Lung (tissue), 12 donors: ENCODE measurements around the gene ZNF362. TPM values are rescaled to one million over a fixed set of nuclear protein-coding genes. Genes with fewer than 3 reads are reported as not detected.

ENCODE experiments used
- ATAC-seq: fragments of 200-7000 bp; cut with Tn5 transposase; one replicate; pipeline ENCODE4 v1.9.1; 2020; ENCODE audit warnings: moderate number of reproducible peaks; ENCODE audit not compliant: insufficient read depth, low FRiP score
- DNase-seq, 3 donors: peaks; one replicate each; pipeline ENCODE4 v3.0.0-alpha.2; 2013 to 2017
- H3K27ac ChIP-seq, 2 donors: one replicate each; pipeline ENCODE4 v1.5.1; 2013; ENCODE audit warnings: mild to moderate bottlenecking in 2 of 2, moderate library complexity in 2 of 2, control low read depth in 1 of 2, inconsistent platforms in 1 of 2, low read depth in 1 of 2, low read length in 1 of 2
- H3K27me3 ChIP-seq, 3 donors: one replicate each; pipeline ENCODE4 v1.5.1; 2013; ENCODE audit warnings: low read length in 2 of 3; ENCODE audit not compliant: control insufficient read depth in 3 of 3, insufficient read depth in 3 of 3
- H3K36me3 ChIP-seq, 4 donors: one replicate each; pipeline ENCODE4 v1.5.1; 2013; ENCODE audit warnings: low read length in 4 of 4, mild to moderate bottlenecking in 1 of 4, moderate library complexity in 1 of 4; ENCODE audit not compliant: control insufficient read depth in 4 of 4, insufficient read depth in 4 of 4
- H3K4me1 ChIP-seq, 5 donors: one replicate each; pipeline ENCODE4 v1.5.1; 2013; ENCODE audit warnings: low read length in 5 of 5, mild to moderate bottlenecking in 2 of 5, moderate library complexity in 1 of 5; ENCODE audit not compliant: control insufficient read depth in 5 of 5, insufficient read depth in 5 of 5
- H3K4me3 ChIP-seq: one replicate; pipeline ENCODE4 v1.5.1; 2013; ENCODE audit warnings: mild to moderate bottlenecking, control low read depth, moderate library complexity
- H3K9ac ChIP-seq, 2 donors: one replicate each; pipeline ENCODE4 v1.5.1; 2013; ENCODE audit warnings: low read length in 2 of 2, control low read depth in 1 of 2; ENCODE audit not compliant: insufficient read depth in 1 of 2
- H3K9me3 ChIP-seq, 4 donors: one replicate each; pipeline ENCODE4 v1.5.1; 2013; ENCODE audit warnings: low read length in 3 of 4, mild to moderate bottlenecking in 1 of 4, moderate library complexity in 1 of 4; ENCODE audit not compliant: control insufficient read depth in 4 of 4, insufficient read depth in 3 of 4
- CTCF ChIP-seq: IDR thresholded peaks from 2 replicates; pipeline ENCODE4 v1.5.1; 2012; ENCODE audit warnings: mild to moderate bottlenecking; ENCODE audit errors: control extremely low read depth, extremely low read depth
- WGBS, 2 donors: extraction: QIAGEN DNeasy Blood & Tissue Kit; methylation state at CpG; one replicate each; pipeline ENCODE4 v1.1.7; 2013; 5-methylcytosine and 5-hydroxymethylcytosine counted together
- polyA plus RNA-seq, 2 donors: library from polyadenylated mRNA; stranded (reverse); fragments of 200-250 nt; gene quantifications; one replicate each; pipeline ENCODE4 v1.2.1, GENCODE V29; 2013
- total RNA-seq, 2 donors: library from RNA; depleted of rRNA in 1 of 2; stranded (reverse); fragments of >200 nt in 1 of 2; gene quantifications; one replicate each; pipeline ENCODE4 v1.2.1, GENCODE V29; 2014 to 2021
- donor health status: control.
- donor health status: control.
- donor health status: Bipolar disorder and iron deficiency.
- donor health status: healthy.
- donor health status: DM: yes; HTN: yes; CAD: no.

ZNF362 gene
- total and polyA plus RNA-seq, 4 donors, result 10.2 to 35.0 (median 16.5) TPM

- WGBS, 2 donors, result 89 to 93% methylated on average over 13 to 15 of the region's 15 CpGs
- Histone ChIP-seq H3K27me3 (no peaks in the 10 kb centered on the region), H3K4me1 (peaks cover 5 to 20% (median 12%) of the 10 kb centered on the region in 5 donors), H3K9me3 (no peaks in the 10 kb centered on the region), H3K36me3 (peaks cover 0 to 30% (median 20%) of the 10 kb centered on the region in 4 donors), H3K4me3 (no peak overlapping the region), H3K27ac (no peak overlapping the region), H3K9ac (no peak overlapping the region)
- TF ChIP-seq CTCF, result no peak
- ATAC-seq (no peak), DNase-seq (no peak)
Observed at GRCh38 chr1:33299461-33300155, 43.3 kb downstream of the ZNF362 start.

- Histone ChIP-seq H3K27me3 (peaks cover 0 to 2% (median 0%) of the 10 kb centered on the region in 3 donors), H3K9ac (peak overlapping the region in 1 of 2 donors; percentile 16), H3K4me1 (peaks cover 5 to 20% (median 12%) of the 10 kb centered on the region in 5 donors), H3K9me3 (no peaks in the 10 kb centered on the region), H3K36me3 (peaks cover 0 to 22% (median 16%) of the 10 kb centered on the region in 4 donors), H3K4me3 (no peak overlapping the region), H3K27ac (peak overlapping the region in 1 of 2 donors; percentile 22)
- DNase-seq (peak; percentile 82 to 98 (median 93)), ATAC-seq (no peak)
- no peak for TF ChIP-seq CTCF
- WGBS, 2 donors, result 53 to 55% methylated on average over 5 of the region's 5 CpGs
Observed at GRCh38 chr1:33300673-33301072, 44.4 kb downstream of the ZNF362 start.

GRCh38 chr1:33301273-33301984, 45.1 kb downstream of the ZNF362 start:
- Histone ChIP-seq H3K9ac (peak overlapping the region in 1 of 2 donors; percentile 16), H3K9me3 (no peaks in the 10 kb centered on the region), H3K27ac (peak overlapping the region; percentile 22 to 67), H3K27me3 (peaks cover 0 to 3% (median 0%) of the 10 kb centered on the region in 3 donors), H3K4me1 (peaks cover 5 to 24% (median 15%) of the 10 kb centered on the region in 5 donors), H3K4me3 (no peak overlapping the region), H3K36me3 (peaks cover 0 to 17% (median 10%) of the 10 kb centered on the region in 4 donors)
- DNase-seq, result peak in 1 of 3 donors; percentile 29
- ATAC-seq, result no peak
- WGBS, 2 donors, result 79 to 88% methylated on average over 4 of the region's 4 CpGs
- TF ChIP-seq CTCF, result no peak
